T-helper 17 cell (primary cell): ENCODE data around the gene ST7L. TPM values are rescaled to one million over a fixed set of nuclear protein-coding genes. Genes with fewer than 3 reads are reported as not detected.

Experiments
- ATAC-seq: fragments of 150-1000 bp; cut with Tn5 transposase; 2 replicates; pipeline ENCODE4 v1.10.0; 2021; ENCODE audit warnings: mild to moderate bottlenecking, moderate library complexity
- DNase-seq, 3 donors: peaks; one replicate each; pipeline versions ENCODE4 v3.0.0 to v3.0.0-alpha.2; 2020 to 2021
- H3K9me3 ChIP-seq: one replicate; pipeline ENCODE4 v1.7.0; 2013; ENCODE audit warnings: low read length, mild to moderate bottlenecking; ENCODE audit not compliant: control insufficient read depth, poor library complexity, severe bottlenecking
- H3K27ac Mint-ChIP-seq: one replicate; pipeline ENCODE4 v1.8.0; 2022; ENCODE audit warnings: mild to moderate bottlenecking, moderate library complexity, mixed read lengths
- H3K27me3 Mint-ChIP-seq: one replicate; pipeline ENCODE4 v1.8.0; 2022; ENCODE audit warnings: mixed read lengths
- H3K36me3 Mint-ChIP-seq: one replicate; pipeline ENCODE4 v1.8.0; 2022; ENCODE audit warnings: low read depth, mixed read lengths
- H3K4me1 Mint-ChIP-seq: one replicate; pipeline ENCODE4 v1.8.0; 2022; ENCODE audit warnings: mild to moderate bottlenecking, mixed read lengths
- H3K4me3 Mint-ChIP-seq: one replicate; pipeline ENCODE4 v1.8.0; 2022; ENCODE audit warnings: mild to moderate bottlenecking, moderate library complexity, mixed read lengths
- total RNA-seq, 4 donors: library from RNA in 2 of 4; stranded (reverse) in 2 of 4; gene quantifications; one replicate each; pipeline ENCODE4 v1.2.3 and lab custom pipeline; 2022 to 2026

ST7L gene
- total RNA-seq, 2 donors from 2014 or later, result 18.0 to 21.2 TPM

DNA sequence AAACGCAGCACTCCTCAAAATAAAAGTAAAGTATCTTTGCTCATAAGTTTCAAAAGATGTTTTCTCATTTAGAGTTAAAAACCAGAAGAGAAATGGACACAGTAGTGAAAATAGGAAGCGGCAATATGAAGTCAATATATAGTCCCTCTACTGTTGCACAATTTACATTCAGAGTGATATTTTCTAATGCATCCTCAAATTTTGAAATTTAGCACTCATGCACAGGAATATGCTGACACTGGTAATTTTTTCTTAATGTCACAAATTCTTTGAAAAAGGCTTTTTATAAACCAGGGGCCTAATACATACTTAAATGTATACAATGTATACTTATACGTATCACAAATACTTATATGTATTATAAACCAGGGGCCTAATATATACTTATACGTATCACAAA is 19.5 kb downstream of the ST7L start:
- no peak for ATAC-seq
- H3K36me3 Mint-ChIP-seq, result peaks cover 5% of the 10 kb centered on the region
- H3K4me3 Mint-ChIP-seq, result no peak overlapping the region

DNA sequence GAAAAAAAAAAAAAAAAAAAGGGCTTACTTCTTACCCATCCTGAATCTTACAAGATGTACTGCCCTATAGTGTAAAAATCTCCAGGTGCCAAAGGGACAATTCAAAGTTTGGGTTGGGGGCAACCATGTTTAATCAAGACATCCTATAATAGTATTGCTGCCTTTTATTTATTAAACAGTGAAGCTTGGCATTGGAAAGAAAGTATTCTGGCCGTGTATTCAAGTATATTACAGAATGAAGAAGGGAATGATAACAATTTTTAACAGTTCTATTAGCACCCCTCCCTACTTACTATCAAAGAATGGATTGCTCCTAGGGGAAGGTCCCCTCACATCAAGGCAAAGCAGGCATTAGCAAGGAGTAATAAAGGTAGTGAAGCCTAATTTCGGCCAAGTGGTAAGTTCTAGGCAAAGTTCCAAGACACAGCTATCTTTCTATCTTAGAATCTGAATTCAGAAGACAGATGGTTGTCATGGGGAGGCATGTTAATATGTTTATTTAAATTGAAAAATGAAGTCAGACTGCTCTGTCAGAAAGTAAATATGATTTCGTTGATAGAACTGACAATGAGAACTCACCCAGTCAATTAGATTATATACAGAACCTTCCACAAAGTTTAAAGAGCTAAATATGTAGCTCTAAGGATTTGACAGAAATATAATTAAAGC is 24.6 kb downstream of the ST7L start:
- peaks cover 5% of the 10 kb centered on the region for H3K9me3 ChIP-seq
- H3K27ac Mint-ChIP-seq, result no peak overlapping the region
- no peaks in the 10 kb centered on the region for H3K4me1 Mint-ChIP-seq
- no peaks in the 10 kb centered on the region for H3K27me3 Mint-ChIP-seq
- H3K36me3 Mint-ChIP-seq, result peaks cover 5% of the 10 kb centered on the region
- DNase-seq (no peak), ATAC-seq (no peak)
- no peak overlapping the region for H3K4me3 Mint-ChIP-seq

More for the DNA sequence above, 19.5 kb downstream of the ST7L start:
- no peaks in the 10 kb centered on the region for H3K27me3 Mint-ChIP-seq
- H3K4me1 Mint-ChIP-seq, result no peaks in the 10 kb centered on the region
- DNase-seq, result no peak
- H3K9me3 ChIP-seq, result no peaks in the 10 kb centered on the region
- no peak overlapping the region for H3K27ac Mint-ChIP-seq

DNA sequence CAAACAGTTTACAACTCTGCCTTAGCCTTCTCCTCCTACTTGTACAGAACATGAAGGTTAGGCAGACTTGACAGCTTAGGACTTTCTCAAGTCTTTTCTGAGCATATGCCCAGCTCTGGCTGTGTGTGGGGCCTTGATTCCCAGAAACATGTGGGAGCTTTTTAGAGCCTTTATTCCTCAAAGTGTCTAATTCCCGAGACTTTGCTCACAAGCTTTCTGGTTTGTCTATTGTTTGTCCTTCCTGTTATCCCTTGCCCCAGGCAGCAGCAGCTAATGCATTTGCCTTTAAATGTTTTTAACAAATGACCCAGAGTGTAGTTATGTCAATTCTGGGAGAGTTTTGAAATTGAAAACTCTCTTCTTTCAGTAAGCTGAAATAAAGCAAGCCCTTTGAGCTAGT is 29.2 kb downstream of the ST7L start:
- H3K9me3 ChIP-seq, result peaks cover 5% of the 10 kb centered on the region
- H3K4me1 Mint-ChIP-seq, result no peaks in the 10 kb centered on the region
- H3K4me3 Mint-ChIP-seq, result no peak overlapping the region
- no peak overlapping the region for H3K27ac Mint-ChIP-seq
- no peaks in the 10 kb centered on the region for H3K27me3 Mint-ChIP-seq
- peaks cover 5% of the 10 kb centered on the region for H3K36me3 Mint-ChIP-seq
- ATAC-seq, result no peak
- DNase-seq, result no peak

DNA sequence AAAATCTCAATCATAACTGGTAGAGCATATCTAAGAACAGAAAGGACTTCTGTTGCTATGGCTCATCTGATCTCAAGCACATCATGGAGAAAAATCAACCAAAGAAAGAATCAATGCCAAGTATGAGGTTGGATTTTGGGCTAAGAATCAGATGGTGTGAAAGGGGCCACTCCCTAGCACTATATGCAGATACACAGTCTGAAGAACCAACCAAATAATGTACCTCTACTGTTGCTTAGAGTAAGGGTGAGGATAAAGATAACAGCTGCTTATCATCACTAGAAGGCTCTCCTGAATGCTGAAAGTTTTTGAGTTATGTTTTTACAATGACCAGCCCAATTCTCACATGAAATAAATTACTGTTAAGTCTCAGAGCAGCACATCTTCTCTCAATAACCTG is 35.6 kb downstream of the ST7L start:
- H3K27me3 Mint-ChIP-seq, result no peaks in the 10 kb centered on the region
- H3K4me3 Mint-ChIP-seq, result no peak overlapping the region
- H3K36me3 Mint-ChIP-seq, result no peaks in the 10 kb centered on the region
- DNase-seq (no peak), ATAC-seq (no peak)
- no peaks in the 10 kb centered on the region for H3K4me1 Mint-ChIP-seq
- no peaks in the 10 kb centered on the region for H3K9me3 ChIP-seq
- H3K27ac Mint-ChIP-seq, result peak overlapping the region; percentile 3

DNA sequence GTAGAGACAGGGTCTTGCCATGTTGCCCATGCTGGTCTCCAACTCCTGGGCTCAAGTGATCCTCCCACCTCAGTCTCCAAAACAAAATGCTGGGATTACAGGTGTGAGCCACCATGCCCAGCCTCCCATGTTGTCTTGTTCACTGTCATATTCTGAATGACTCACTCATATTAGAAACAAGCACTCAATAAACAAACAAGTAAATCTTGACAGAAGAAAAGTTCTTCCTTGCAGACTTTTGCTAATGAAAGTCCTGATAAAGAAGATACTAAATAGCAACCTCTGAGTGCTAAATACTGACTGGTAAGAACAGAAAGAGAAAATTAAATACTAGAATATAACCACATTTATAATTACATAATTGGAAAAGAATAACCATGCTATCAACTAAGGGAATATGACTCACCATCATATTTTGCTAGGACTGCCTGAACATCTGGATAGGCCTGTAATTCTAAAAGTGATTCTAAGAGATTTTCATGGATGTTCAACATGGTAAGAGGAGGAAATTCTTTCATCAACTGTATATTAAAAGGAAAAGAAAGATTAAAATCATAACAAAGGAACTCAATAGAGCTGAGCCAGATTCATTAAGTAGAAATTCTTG is 37.3 kb downstream of the ST7L start:
- no peak for DNase-seq
- peaks cover 3% of the 10 kb centered on the region for H3K36me3 Mint-ChIP-seq
- no peaks in the 10 kb centered on the region for H3K9me3 ChIP-seq
- H3K4me3 Mint-ChIP-seq, result no peak overlapping the region
- no peak overlapping the region for H3K27ac Mint-ChIP-seq
- no peaks in the 10 kb centered on the region for H3K27me3 Mint-ChIP-seq
- no peaks in the 10 kb centered on the region for H3K4me1 Mint-ChIP-seq
- ATAC-seq, result no peak

DNA sequence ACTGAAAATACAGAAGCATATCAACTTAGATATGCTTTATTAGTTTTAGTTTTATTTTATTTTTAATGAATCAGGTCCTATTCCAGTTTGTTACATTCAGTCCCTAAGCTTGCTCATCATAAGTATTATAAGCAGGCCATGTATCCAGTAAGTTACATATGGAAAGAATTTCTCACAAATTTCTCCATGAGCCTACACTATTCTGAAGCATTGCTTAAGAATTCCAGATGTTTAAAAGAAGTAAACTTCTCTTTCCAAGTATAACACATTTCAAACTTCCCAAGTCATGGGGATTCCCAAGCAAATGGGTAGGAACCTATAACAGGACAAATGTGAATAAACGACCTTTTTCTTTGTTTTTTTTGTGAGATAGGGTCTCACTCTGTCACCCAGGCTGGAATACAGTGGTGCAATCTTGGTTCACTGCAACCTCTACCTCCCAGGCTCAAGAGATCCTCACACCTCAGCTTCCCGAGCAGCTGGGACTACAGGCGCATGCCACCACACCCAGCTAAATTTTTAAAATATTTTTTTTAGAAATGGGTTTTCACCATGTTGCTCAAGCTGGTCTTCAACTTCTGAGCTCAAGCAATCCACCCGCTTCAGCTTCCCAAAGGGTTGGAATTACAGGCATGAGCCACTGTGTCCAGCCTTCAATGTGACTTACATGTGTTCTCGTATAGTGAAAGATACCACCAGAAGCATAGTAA is 39.0 kb downstream of the ST7L start:
- no peak overlapping the region for H3K27ac Mint-ChIP-seq
- H3K27me3 Mint-ChIP-seq, result no peaks in the 10 kb centered on the region
- no peak for DNase-seq
- ATAC-seq, result no peak
- H3K4me3 Mint-ChIP-seq, result no peak overlapping the region
- no peaks in the 10 kb centered on the region for H3K9me3 ChIP-seq
- H3K4me1 Mint-ChIP-seq, result no peaks in the 10 kb centered on the region
- peaks cover 3% of the 10 kb centered on the region for H3K36me3 Mint-ChIP-seq

DNA sequence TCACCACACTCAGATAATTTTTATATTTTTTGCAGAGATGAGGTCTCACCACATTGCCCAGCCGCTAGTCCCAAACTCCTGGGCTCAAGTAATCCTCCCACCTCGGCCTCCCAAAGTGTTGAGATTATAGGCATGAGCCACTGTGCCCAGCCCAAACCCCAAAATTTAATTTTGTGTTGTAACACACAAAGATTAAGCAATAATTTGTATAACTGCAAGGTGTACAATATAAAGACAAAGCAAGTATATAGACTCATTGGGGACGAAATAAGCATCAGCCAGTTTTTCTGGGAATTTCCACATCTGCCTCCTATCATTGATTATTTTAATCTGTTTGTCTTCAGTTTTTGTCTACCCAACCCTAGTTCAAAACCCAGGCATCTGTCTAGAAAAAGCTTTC is 42.7 kb downstream of the ST7L start:
- DNase-seq (no peak), ATAC-seq (no peak)
- Mint-ChIP-seq H3K36me3 (peaks cover 6% of the 10 kb centered on the region), H3K27ac (no peak overlapping the region), H3K4me1 (no peaks in the 10 kb centered on the region), H3K4me3 (no peak overlapping the region), H3K27me3 (no peaks in the 10 kb centered on the region)
- no peaks in the 10 kb centered on the region for H3K9me3 ChIP-seq

DNA sequence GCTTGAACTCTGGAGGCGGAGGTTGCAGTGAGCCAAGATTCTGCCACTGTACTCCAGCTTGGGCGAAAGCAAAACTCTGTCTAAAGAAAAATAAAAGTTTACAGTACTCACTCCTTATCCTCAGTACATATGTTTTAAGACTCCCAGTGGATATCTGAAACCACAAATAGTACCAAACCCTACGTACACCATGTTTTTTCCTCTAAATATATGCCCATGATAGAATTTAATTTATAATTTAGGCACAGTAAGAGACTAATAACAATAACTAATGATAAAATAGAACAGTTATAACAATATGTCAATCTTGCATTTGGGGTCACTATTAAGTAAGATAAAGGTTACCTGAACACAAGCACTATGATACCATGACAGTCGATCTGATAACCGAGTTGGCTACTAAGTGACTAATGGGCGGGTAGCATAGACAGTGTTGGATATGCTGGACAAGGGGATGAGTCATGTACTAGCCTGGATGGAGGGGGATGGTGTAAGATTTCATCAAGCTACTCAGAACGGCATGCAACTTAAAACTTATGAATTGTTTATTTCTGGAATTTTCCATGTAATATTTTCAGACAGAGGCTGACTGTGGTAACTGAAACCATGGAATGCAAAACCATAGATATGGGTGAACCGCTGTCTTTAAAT is 43.7 kb downstream of the ST7L start:
- Mint-ChIP-seq H3K27me3 (no peaks in the 10 kb centered on the region), H3K36me3 (peaks cover 6% of the 10 kb centered on the region), H3K4me1 (no peaks in the 10 kb centered on the region), H3K27ac (no peak overlapping the region), H3K4me3 (no peak overlapping the region)
- no peaks in the 10 kb centered on the region for H3K9me3 ChIP-seq
- DNase-seq (no peak), ATAC-seq (no peak)

DNA sequence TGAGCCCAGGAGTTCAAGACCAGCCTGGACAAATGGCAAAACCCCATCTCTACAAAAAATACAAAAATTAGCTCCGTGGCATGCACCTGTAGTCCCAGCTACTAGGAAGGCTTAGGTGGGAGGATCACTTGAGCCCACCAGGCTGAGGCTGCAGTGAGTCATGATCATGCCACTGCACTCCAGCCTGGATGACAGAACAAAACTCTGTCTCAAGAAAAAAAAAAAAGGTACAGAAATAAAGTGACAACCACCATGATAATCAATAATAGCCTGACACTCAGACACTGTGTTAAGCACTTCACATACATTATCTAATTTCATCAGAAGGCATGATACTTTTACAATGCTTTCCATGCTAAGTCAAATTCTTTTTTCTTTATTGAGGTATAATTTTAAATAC is 53.1 kb downstream of the ST7L start:
- no peak for ATAC-seq
- no peaks in the 10 kb centered on the region for H3K9me3 ChIP-seq
- Mint-ChIP-seq H3K36me3 (peaks cover 8% of the 10 kb centered on the region), H3K27ac (no peak overlapping the region), H3K4me3 (no peak overlapping the region), H3K27me3 (no peaks in the 10 kb centered on the region), H3K4me1 (peaks cover 5% of the 10 kb centered on the region)
- no peak for DNase-seq

DNA sequence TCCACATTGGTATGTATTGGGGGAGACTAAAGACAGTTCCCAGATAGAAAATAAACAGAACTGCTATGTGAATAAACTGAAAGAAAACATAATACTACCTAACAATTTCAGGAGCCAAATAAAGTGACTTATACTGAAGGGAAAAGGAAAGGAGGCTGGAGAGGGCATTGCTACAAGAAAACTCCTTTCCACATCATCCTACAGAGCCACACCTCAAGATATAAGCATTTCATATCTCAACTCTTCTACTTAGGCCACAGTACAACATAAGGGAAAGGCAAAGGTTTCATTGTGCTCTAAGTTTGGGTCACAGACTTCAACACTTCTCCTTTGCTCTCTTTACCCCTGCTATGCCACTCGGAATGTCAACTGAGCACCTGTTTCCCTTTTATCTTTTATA is 54.9 kb downstream of the ST7L start:
- Mint-ChIP-seq H3K27me3 (no peaks in the 10 kb centered on the region), H3K4me3 (no peak overlapping the region), H3K4me1 (peaks cover 5% of the 10 kb centered on the region), H3K27ac (no peak overlapping the region), H3K36me3 (peaks cover 8% of the 10 kb centered on the region)
- DNase-seq, result no peak
- ATAC-seq, result no peak
- H3K9me3 ChIP-seq, result no peaks in the 10 kb centered on the region

DNA sequence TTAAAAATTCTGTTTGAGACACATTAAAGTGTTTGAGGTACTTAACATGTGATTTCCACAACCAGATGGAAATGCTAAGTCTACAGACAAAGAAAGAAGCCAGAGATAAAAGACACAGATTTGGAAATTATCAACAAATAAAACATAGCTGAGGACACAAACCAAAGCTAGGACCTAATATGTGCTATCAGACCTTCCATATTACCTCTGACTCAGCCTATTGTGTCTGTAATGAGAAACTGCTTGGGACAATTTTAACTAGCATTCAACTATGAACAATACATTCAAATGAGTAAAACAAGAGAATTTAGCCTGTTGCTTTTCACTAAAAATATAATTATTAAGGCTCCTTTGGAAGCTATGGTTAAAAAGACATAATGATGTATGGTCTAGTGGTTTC is 55.6 kb downstream of the ST7L start:
- DNase-seq, result no peak
- H3K36me3 Mint-ChIP-seq, result peaks cover 8% of the 10 kb centered on the region
- peaks cover 5% of the 10 kb centered on the region for H3K4me1 Mint-ChIP-seq
- no peaks in the 10 kb centered on the region for H3K9me3 ChIP-seq
- no peak for ATAC-seq
- H3K27me3 Mint-ChIP-seq, result no peaks in the 10 kb centered on the region
- H3K27ac Mint-ChIP-seq, result no peak overlapping the region
- H3K4me3 Mint-ChIP-seq, result no peak overlapping the region

DNA sequence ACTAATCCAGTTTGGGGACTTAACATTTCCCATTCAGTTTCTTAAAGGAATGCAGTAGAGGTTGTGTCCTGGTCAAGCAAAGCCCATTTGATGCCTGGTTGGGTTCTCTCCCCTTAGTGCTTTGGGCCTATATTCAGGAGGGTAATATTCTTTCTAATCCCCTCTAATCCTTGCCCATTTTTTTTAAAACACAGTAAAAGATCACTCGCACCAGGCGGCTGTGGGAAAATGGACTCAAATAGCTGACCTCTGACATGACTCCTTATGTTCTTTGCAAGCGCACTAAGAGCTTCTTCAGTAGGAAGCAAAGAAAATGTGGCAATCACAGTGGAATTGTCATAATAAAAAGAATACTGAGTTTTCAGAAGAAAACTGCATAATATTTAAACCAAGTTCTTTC is 60.3 kb downstream of the ST7L start:
- no peak for DNase-seq
- ATAC-seq, result no peak
- peaks cover 15% of the 10 kb centered on the region for H3K36me3 Mint-ChIP-seq
- no peaks in the 10 kb centered on the region for H3K9me3 ChIP-seq
- H3K27ac Mint-ChIP-seq, result no peak overlapping the region
- no peak overlapping the region for H3K4me3 Mint-ChIP-seq
- no peaks in the 10 kb centered on the region for H3K27me3 Mint-ChIP-seq
- peaks cover 7% of the 10 kb centered on the region for H3K4me1 Mint-ChIP-seq

DNA sequence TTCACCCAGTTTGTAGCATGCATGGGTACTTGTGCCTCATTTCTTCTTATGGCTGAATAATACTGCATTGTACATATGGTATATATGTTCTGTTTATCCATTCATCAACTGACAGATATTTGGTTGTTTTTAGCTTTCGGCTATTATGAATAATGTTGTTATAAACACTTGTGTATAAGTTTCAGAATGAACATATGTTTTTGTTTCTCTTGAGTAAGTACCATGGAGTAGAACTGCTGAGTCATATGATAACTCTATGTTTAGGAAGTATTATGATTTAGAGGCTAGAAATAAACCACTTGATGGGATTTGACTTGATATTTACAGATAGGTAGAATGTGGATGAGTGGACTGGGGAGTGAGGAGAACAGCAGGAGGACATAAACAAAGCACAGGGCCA is 61.6 kb downstream of the ST7L start:
- Mint-ChIP-seq H3K27me3 (no peaks in the 10 kb centered on the region), H3K27ac (no peak overlapping the region), H3K4me1 (peaks cover 5% of the 10 kb centered on the region), H3K4me3 (no peak overlapping the region), H3K36me3 (peaks cover 10% of the 10 kb centered on the region)
- H3K9me3 ChIP-seq, result no peaks in the 10 kb centered on the region
- no peak for DNase-seq
- no peak for ATAC-seq
